Measurements from ENCODE around the gene TMEM82. TPM values are rescaled to one million over a fixed set of nuclear protein-coding genes. Genes with fewer than 3 reads are reported as not detected.

Gene TMEM82
- total RNA-seq, 2 donors from 2014 or later: not detected

- Mint-ChIP-seq H3K27ac (no peak overlapping the region), H3K27me3 (no peaks in the 10 kb centered on the region), H3K36me3 (ENCODE audit: low read depth) (peaks cover 23% of the 10 kb centered on the region), H3K4me1 (peaks cover 4% of the 10 kb centered on the region), H3K4me3 (no peak overlapping the region), H3K9me3 (no peaks in the 10 kb centered on the region)
- ATAC-seq (replicated peaks): no peak
Observed at GRCh38 chr1:15709226-15709625, 33.1 kb upstream of the TMEM82 start.

- Mint-ChIP-seq H3K27me3 (no peaks in the 10 kb centered on the region), H3K27ac (no peak overlapping the region), H3K4me1 (peaks cover 4% of the 10 kb centered on the region), H3K9me3 (no peaks in the 10 kb centered on the region), H3K36me3 (ENCODE audit: low read depth) (peaks cover 18% of the 10 kb centered on the region), H3K4me3 (no peak overlapping the region)
- no peak for ATAC-seq (replicated peaks)
Observed at GRCh38 chr1:15712168-15712567, 30.1 kb upstream of the TMEM82 start.

- Mint-ChIP-seq H3K9me3 (no peaks in the 10 kb centered on the region), H3K4me1 (peaks cover 1% of the 10 kb centered on the region), H3K36me3 (ENCODE audit: low read depth) (peaks cover 40% of the 10 kb centered on the region), H3K27me3 (no peaks in the 10 kb centered on the region), H3K4me3 (no peak overlapping the region), H3K27ac (no peak overlapping the region)
- no peak for ATAC-seq (replicated peaks)
Observed at GRCh38 chr1:15714406-15715136, 27.7 kb upstream of the TMEM82 start.

- Mint-ChIP-seq H3K4me1 (no peaks in the 10 kb centered on the region), H3K27me3 (no peaks in the 10 kb centered on the region), H3K4me3 (no peak overlapping the region), H3K36me3 (ENCODE audit: low read depth) (peaks cover 56% of the 10 kb centered on the region), H3K27ac (no peak overlapping the region), H3K9me3 (no peaks in the 10 kb centered on the region)
- ATAC-seq (replicated peaks): no peak
Observed at GRCh38 chr1:15717418-15718125, 24.7 kb upstream of the TMEM82 start.

GRCh38 chr1:15718199-15718601, 24.1 kb upstream of the TMEM82 start:
- H3K36me3 Mint-ChIP-seq (ENCODE audit: low read depth): peaks cover 60% of the 10 kb centered on the region
- H3K9me3 Mint-ChIP-seq: no peaks in the 10 kb centered on the region
- no peaks in the 10 kb centered on the region for H3K27me3 Mint-ChIP-seq
- no peak for ATAC-seq (replicated peaks)
- no peaks in the 10 kb centered on the region for H3K4me1 Mint-ChIP-seq
- no peak overlapping the region for H3K27ac Mint-ChIP-seq
- H3K4me3 Mint-ChIP-seq: no peak overlapping the region

- Mint-ChIP-seq H3K4me1 (no peaks in the 10 kb centered on the region), H3K27ac (no peak overlapping the region), H3K9me3 (no peaks in the 10 kb centered on the region), H3K36me3 (ENCODE audit: low read depth) (peaks cover 62% of the 10 kb centered on the region), H3K27me3 (no peaks in the 10 kb centered on the region), H3K4me3 (no peak overlapping the region)
- no peak for ATAC-seq (replicated peaks)
Observed at GRCh38 chr1:15719381-15720120, 22.7 kb upstream of the TMEM82 start.

- ATAC-seq (replicated peaks): no peak
- no peak overlapping the region for H3K27ac Mint-ChIP-seq
Observed at GRCh38 chr1:15720861-15721260, 21.4 kb upstream of the TMEM82 start.

GRCh38 chr1:15722411-15722810, 19.9 kb upstream of the TMEM82 start:
- no peak overlapping the region for H3K4me3 Mint-ChIP-seq
- no peak for ATAC-seq (replicated peaks)
- H3K4me1 Mint-ChIP-seq: no peaks in the 10 kb centered on the region
- H3K9me3 Mint-ChIP-seq: no peaks in the 10 kb centered on the region
- H3K27me3 Mint-ChIP-seq: no peaks in the 10 kb centered on the region
- H3K36me3 Mint-ChIP-seq (ENCODE audit: low read depth): peaks cover 66% of the 10 kb centered on the region
- H3K27ac Mint-ChIP-seq: no peak overlapping the region

More at GRCh38 chr1:15720861-15721260, 21.4 kb upstream of the TMEM82 start:
- no peaks in the 10 kb centered on the region for H3K27me3 Mint-ChIP-seq
- peaks cover 61% of the 10 kb centered on the region for H3K36me3 Mint-ChIP-seq (ENCODE audit: low read depth)
- no peaks in the 10 kb centered on the region for H3K4me1 Mint-ChIP-seq
- no peaks in the 10 kb centered on the region for H3K9me3 Mint-ChIP-seq
- no peak overlapping the region for H3K4me3 Mint-ChIP-seq

GRCh38 chr1:15722836-15723532, 19.3 kb upstream of the TMEM82 start:
- Mint-ChIP-seq H3K4me1 (no peaks in the 10 kb centered on the region), H3K9me3 (no peaks in the 10 kb centered on the region), H3K27me3 (no peaks in the 10 kb centered on the region), H3K4me3 (no peak overlapping the region), H3K36me3 (ENCODE audit: low read depth) (peaks cover 66% of the 10 kb centered on the region), H3K27ac (no peak overlapping the region)
- no peak for ATAC-seq (replicated peaks)

- Mint-ChIP-seq H3K4me1 (no peaks in the 10 kb centered on the region), H3K9me3 (no peaks in the 10 kb centered on the region), H3K4me3 (no peak overlapping the region), H3K27me3 (no peaks in the 10 kb centered on the region), H3K27ac (no peak overlapping the region), H3K36me3 (ENCODE audit: low read depth) (peaks cover 60% of the 10 kb centered on the region)
- no peak for ATAC-seq (replicated peaks)
Observed at GRCh38 chr1:15723631-15724246, 18.6 kb upstream of the TMEM82 start.

GRCh38 chr1:15724949-15725880, 17.1 kb upstream of the TMEM82 start:
- no peaks in the 10 kb centered on the region for H3K27me3 Mint-ChIP-seq
- H3K36me3 Mint-ChIP-seq (ENCODE audit: low read depth): peaks cover 47% of the 10 kb centered on the region
- no peak for ATAC-seq (replicated peaks)
- no peak overlapping the region for H3K4me3 Mint-ChIP-seq
- H3K27ac Mint-ChIP-seq: peak overlapping the region; percentile 60
- no peaks in the 10 kb centered on the region for H3K4me1 Mint-ChIP-seq
- H3K9me3 Mint-ChIP-seq: no peaks in the 10 kb centered on the region

GRCh38 chr1:15726508-15726907, 15.8 kb upstream of the TMEM82 start:
- H3K4me3 Mint-ChIP-seq: no peak overlapping the region
- peaks cover 40% of the 10 kb centered on the region for H3K36me3 Mint-ChIP-seq (ENCODE audit: low read depth)
- H3K27ac Mint-ChIP-seq: no peak overlapping the region
- no peaks in the 10 kb centered on the region for H3K27me3 Mint-ChIP-seq
- H3K9me3 Mint-ChIP-seq: no peaks in the 10 kb centered on the region
- no peaks in the 10 kb centered on the region for H3K4me1 Mint-ChIP-seq
- ATAC-seq (replicated peaks): no peak

GRCh38 chr1:15727021-15727420, 15.3 kb upstream of the TMEM82 start:
- Mint-ChIP-seq H3K36me3 (ENCODE audit: low read depth) (peaks cover 45% of the 10 kb centered on the region), H3K27me3 (no peaks in the 10 kb centered on the region), H3K9me3 (no peaks in the 10 kb centered on the region), H3K4me3 (no peak overlapping the region), H3K4me1 (no peaks in the 10 kb centered on the region), H3K27ac (no peak overlapping the region)
- no peak for ATAC-seq (replicated peaks)

All from activated T-helper 17 cell treated with anti-CD3 and anti-CD28 coated beads, Interleukin-2, amount 50 U/mL, for 72 hours (primary cell).